Glomerular endothelial cell (primary cell): ENCODE data around the gene TAS2R50. TPM values are rescaled to one million over a fixed set of nuclear protein-coding genes. Genes with fewer than 3 reads are reported as not detected.
"Not testable (repeated sequence)": the region's sequence is repeated elsewhere in the genome, so short reads cannot be mapped to it uniquely, and the experiment has no call there.

Source experiments
- DNase-seq: peaks from one replicate; pipeline ENCODE4 v3.0.0-alpha.2; 2011; ENCODE audit warnings: low read depth, low spot score; ENCODE audit errors: extremely low read depth
- total RNA-seq: library from RNA; depleted of rRNA; stranded (reverse); fragments of >200 nt; gene quantifications from 2 replicates; pipeline ENCODE4 v1.2.3, GENCODE V29; 2015

The TAS2R50 gene
- 0.15 and 2.0 TPM in 2 replicates for total RNA-seq

- DNase-seq, result no peak
These were observed at the start of gene TAS2R50 for GRCh38 chr12:10986812-10987211. Gene TAS2R50 (minus strand): TSS chr12:10986912. CDS start chr12:10986860, 52 bp downstream.

- DNase-seq, result not testable (repeated sequence)
These were observed 47.2 kb upstream of the TAS2R50 start for GRCh38 chr12:11033959-11034358.

- no peak for DNase-seq
These were observed 44.6 kb upstream of the TAS2R50 start, which contains the start of gene TAS2R31 for GRCh38 chr12:11031307-11031706. Gene TAS2R31 (minus strand): TSS chr12:11031407. CDS start chr12:11031335, 72 bp downstream.

- DNase-seq, result no peak
These were observed 39.4 kb upstream of the TAS2R50 start for GRCh38 chr12:11026118-11026517.

- DNase-seq, result no peak
These were observed 36.7 kb upstream of the TAS2R50 start for GRCh38 chr12:11023387-11023786.

GRCh38 chr12:11022520-11022919 is 35.8 kb upstream of the TAS2R50 start, which contains the start of gene TAS2R19:
Gene TAS2R19 (minus strand): TSS chr12:11022620. CDS start chr12:11022571, 49 bp downstream.
- DNase-seq, result no peak

GRCh38 chr12:11016937-11017336 is 30.2 kb upstream of the TAS2R50 start:
- DNase-seq, result no peak

- DNase-seq, result peak; percentile 4
These were observed 29.2 kb upstream of the TAS2R50 start for GRCh38 chr12:11015775-11016430.

- no peak for DNase-seq
These were observed 27.5 kb upstream of the TAS2R50 start for GRCh38 chr12:11014234-11014633.

- DNase-seq, result no peak
These were observed 20.9 kb upstream of the TAS2R50 start for GRCh38 chr12:11007608-11008007.

- DNase-seq, result no peak
These were observed 11.5 kb upstream of the TAS2R50 start, which contains the start of gene TAS2R20 for GRCh38 chr12:10998204-10998603. Gene TAS2R20 (minus strand): TSS chr12:10998304. CDS start chr12:10997875, 429 bp downstream.

- no peak for DNase-seq
These were observed 7.6 kb upstream of the TAS2R50 start for GRCh38 chr12:10994307-10994706.

- no peak for DNase-seq
These were observed 2.4 kb upstream of the TAS2R50 start for GRCh38 chr12:10989107-10989506.

GRCh38 chr12:10982244-10982643 is 4.5 kb downstream of the TAS2R50 start:
- DNase-seq, result no peak

- no peak for DNase-seq
These were observed 11.7 kb downstream of the TAS2R50 start for GRCh38 chr12:10974965-10975364.

- no peak for DNase-seq
These were observed 17.8 kb downstream of the TAS2R50 start for GRCh38 chr12:10968765-10969456.

GRCh38 chr12:10967409-10967808 is 19.3 kb downstream of the TAS2R50 start:
- peak; percentile 33 for DNase-seq

GRCh38 chr12:10966314-10966713 is 20.4 kb downstream of the TAS2R50 start:
- DNase-seq, result no peak

- no peak for DNase-seq
These were observed 21.2 kb downstream of the TAS2R50 start for GRCh38 chr12:10965476-10965875.

GRCh38 chr12:10960211-10960610 is 26.5 kb downstream of the TAS2R50 start:
- DNase-seq, result no peak

GRCh38 chr12:10959804-10960203 is 26.9 kb downstream of the TAS2R50 start:
- DNase-seq, result no peak

GRCh38 chr12:10957741-10958140 is 29.0 kb downstream of the TAS2R50 start:
- no peak for DNase-seq
